Measurements from ENCODE around the gene D2HGDH. TPM values are rescaled to one million over a fixed set of nuclear protein-coding genes. Genes with fewer than 3 reads are reported as not detected.
A peak's percentile ranks its signal among the peaks of the same experiment; 100 is the strongest.

The D2HGDH gene
- total and polyA plus RNA-seq, 8 donors = 14.9 to 116 (median 25.6) TPM

DNA sequence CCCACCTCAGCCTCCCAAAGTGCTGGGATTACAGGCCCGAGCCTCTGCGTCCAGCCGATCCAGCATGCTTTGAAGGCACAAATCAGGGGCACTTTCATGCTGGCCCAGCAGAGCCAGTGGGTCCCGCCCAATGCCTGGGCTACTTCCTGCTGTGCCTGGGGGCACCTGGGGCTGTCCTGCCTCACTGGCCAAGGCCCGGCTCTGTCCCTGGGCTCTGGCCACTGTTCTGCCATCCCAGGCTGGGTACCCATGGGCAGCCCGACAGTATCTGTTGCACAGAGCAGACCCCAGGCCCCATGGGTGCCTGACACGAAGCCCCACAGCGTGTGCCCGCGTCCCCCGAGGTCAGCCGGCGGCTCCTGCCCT, 35.4 kb downstream of the D2HGDH start:
- Histone ChIP-seq H3K27me3 (no peaks in the 10 kb centered on the region), H3K9me3 (no peaks in the 10 kb centered on the region), H3K4me3 (no peak overlapping the region), H3K36me3 (no peaks in the 10 kb centered on the region), H3K27ac (no peak overlapping the region), H3K4me1 (no peaks in the 10 kb centered on the region)
- ATAC-seq (peak in 1 of 4 donors; percentile 7), FAIRE-seq (no peak), DNase-seq (peak in 1 of 6 donors; percentile 8)
- no peak for TF ChIP-seq CTCF (IDR thresholded peaks at IDR 0.05)
- intact Hi-C loops (cut with DNase I) = no loop called here
- WGBS, 2 donors = 74 to 85% methylated on average over 13 of the region's 13 CpGs

DNA sequence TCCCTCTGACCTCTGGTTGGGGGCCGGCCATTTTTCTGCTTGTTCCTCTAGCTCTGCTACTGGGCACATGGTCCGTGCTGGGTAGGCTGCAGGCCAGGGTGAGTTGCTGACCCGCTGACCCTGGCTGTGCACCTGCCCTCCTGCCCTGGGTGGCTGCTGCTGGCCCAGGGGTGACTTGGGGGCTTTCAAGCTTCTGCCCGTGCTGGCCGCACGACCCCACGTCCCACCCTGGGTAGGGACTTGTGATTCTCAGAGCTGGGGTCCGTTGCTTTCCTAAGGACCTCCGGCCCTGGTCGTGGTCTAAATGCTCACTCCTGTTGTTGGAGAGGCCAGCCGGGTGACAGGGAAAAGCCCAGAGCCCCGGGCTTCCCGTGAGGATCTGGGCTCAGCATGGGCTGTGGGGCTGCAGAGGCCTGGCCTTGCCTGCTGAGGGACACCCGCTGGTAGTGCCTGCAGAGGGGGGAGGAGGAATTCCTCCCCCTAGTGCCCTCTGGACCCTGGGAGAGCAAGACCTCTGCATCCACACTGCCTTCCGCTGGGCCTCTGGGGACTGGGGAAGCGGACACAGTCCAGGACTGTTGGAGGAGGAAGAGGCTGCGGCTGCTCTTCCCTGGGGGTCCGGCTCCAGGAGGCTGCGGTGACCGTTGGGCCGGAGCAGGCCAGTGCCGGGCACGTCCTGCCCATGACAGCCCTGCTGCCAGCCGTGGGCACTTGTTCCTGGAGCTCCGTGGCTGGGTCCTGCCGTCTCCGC, 35.9 kb downstream of the D2HGDH start:
- H3K9me3 ChIP-seq = no peaks in the 10 kb centered on the region
- FAIRE-seq = no peak
- no peaks in the 10 kb centered on the region for H3K4me1 ChIP-seq
- H3K27me3 ChIP-seq = no peaks in the 10 kb centered on the region
- intact Hi-C loops (cut with DNase I) = no loop called here
- no peak for TF ChIP-seq CTCF (IDR thresholded peaks at IDR 0.05)
- peak in 1 of 4 donors; percentile 36 for ATAC-seq
- WGBS, 2 donors = 46 to 51% methylated on average over 27 of the region's 27 CpGs
- DNase-seq = peak in 1 of 6 donors; percentile 6
- H3K4me3 ChIP-seq = no peak overlapping the region
- H3K36me3 ChIP-seq = no peaks in the 10 kb centered on the region
- H3K27ac ChIP-seq = no peak overlapping the region

- TF ChIP-seq CTCF (IDR thresholded peaks at IDR 0.05) = no peak
- intact Hi-C loops (cut with DNase I) = no loop called here
Observed at GRCh38 chr2:241770936-241771285, 36.5 kb downstream of the D2HGDH start.

GRCh38 chr2:241771286-241772062, 37.0 kb downstream of the D2HGDH start:
- WGBS, 2 donors = 51 to 55% methylated on average over 37 to 38 of the region's 38 CpGs
- intact Hi-C loops (cut with DNase I) = no loop called here
- peak in 1 of 6 donors; percentile 12 for DNase-seq
- TF ChIP-seq CTCF (IDR thresholded peaks at IDR 0.05) = no peak
- ATAC-seq = peak in 3 of 4 donors; percentile 33 to 45 (median 35)
- Histone ChIP-seq H3K27ac (no peak overlapping the region), H3K9me3 (no peaks in the 10 kb centered on the region), H3K4me1 (no peaks in the 10 kb centered on the region), H3K36me3 (no peaks in the 10 kb centered on the region), H3K27me3 (no peaks in the 10 kb centered on the region), H3K4me3 (no peak overlapping the region)
- FAIRE-seq = no peak

More at GRCh38 chr2:241770936-241771285, 36.5 kb downstream of the D2HGDH start:
- DNase-seq (no peak), FAIRE-seq (no peak), ATAC-seq (no peak)
- WGBS, 2 donors = 85 to 87% methylated on average over 12 of the region's 12 CpGs
- no peaks in the 10 kb centered on the region for H3K27me3 ChIP-seq
- H3K4me1 ChIP-seq = no peaks in the 10 kb centered on the region
- no peaks in the 10 kb centered on the region for H3K9me3 ChIP-seq
- H3K27ac ChIP-seq = no peak overlapping the region
- H3K36me3 ChIP-seq = no peaks in the 10 kb centered on the region
- H3K4me3 ChIP-seq = no peak overlapping the region

DNA sequence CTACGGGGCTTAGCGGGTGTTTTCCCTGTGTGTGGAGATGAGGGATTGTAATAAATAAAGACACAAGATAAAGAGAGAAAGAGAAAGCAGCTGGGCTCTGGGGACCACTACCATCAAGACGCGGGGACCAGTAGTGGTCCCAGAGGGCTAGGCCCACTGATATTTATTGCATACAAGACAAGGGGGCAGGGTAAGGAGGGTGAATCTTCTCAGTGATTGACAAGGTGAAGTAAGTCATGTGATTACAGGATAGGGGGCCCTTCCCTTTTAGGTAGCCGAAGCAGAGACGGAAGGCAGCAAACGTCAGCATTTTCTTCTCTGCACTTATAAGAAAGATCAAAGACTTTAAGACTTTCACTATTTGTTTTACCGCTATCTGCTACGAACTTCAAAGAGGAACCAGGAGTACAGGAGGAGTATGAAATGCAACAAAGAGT, 37.7 kb downstream of the D2HGDH start:
- FAIRE-seq (no peak), DNase-seq (no peak), ATAC-seq (no peak)
- Histone ChIP-seq H3K4me1 (no peaks in the 10 kb centered on the region), H3K27ac (no peak overlapping the region), H3K27me3 (no peaks in the 10 kb centered on the region), H3K36me3 (no peaks in the 10 kb centered on the region), H3K9me3 (no peaks in the 10 kb centered on the region), H3K4me3 (no peak overlapping the region)
- TF ChIP-seq CTCF (IDR thresholded peaks at IDR 0.05) = no peak
- intact Hi-C loops (cut with DNase I) = no loop called here
- WGBS, 2 donors = 26 to 39% methylated on average over 9 of the region's 9 CpGs

Measured in pancreas (tissue), 10 donors.